Panc1 (cell line): ENCODE data around the gene TTYH2. TPM values are rescaled to one million over a fixed set of nuclear protein-coding genes. Genes with fewer than 3 reads are reported as not detected.

Experiments used
- ATAC-seq: fragments of 200-7000 bp; cut with Tn5 transposase; 2 replicates; pipeline ENCODE4 v1.9.1; 2020; ENCODE audit warnings: mild to moderate bottlenecking, moderate library complexity
- BruUV-seq: library from RNA; stranded (reverse); fragments of 400-500 nt; replicated peaks from 2 replicates; lab custom pipeline; 2021; lab: Mats Ljungman, UMichigan
- CTCF ChIA-PET: fragments of 300-600 bp; sonication (Branson Sonifier 250); formaldehyde crosslinking; loops from one replicate; lab custom pipeline; 2022; ENCODE audit warnings: antibody characterized with exemption; lab: Charles Lee
- POLR2A ChIA-PET: fragments of 300-600 bp; sonication (Branson Sonifier 250); formaldehyde crosslinking; loops from one replicate; lab custom pipeline; 2022; ENCODE audit warnings: antibody characterized with exemption; lab: Charles Lee
- DNase-seq: peaks from one replicate; pipeline ENCODE4 v3.0.0-alpha.2; 2010; ENCODE audit warnings: low read depth, low spot score
- H3K27ac ChIP-seq: 2 replicates; pipeline ENCODE4 v1.5.1; 2011; ENCODE audit warnings: mild to moderate bottlenecking, low read length, inconsistent platforms
- H3K27me3 ChIP-seq: fragments of 200-500 bp; sonication (Bioruptor generic); 2 replicates; pipeline ENCODE4 v1.6.0; 2014; ENCODE audit warnings: low read length, inconsistent platforms; ENCODE audit not compliant: control insufficient read depth, insufficient read depth
- H3K36me3 ChIP-seq: fragments of 200-500 bp; sonication (Bioruptor generic); 2 replicates; pipeline ENCODE4 v1.5.1; 2014; ENCODE audit warnings: inconsistent platforms, mild to moderate bottlenecking, low read length, moderate library complexity; ENCODE audit not compliant: control insufficient read depth, insufficient read depth
- H3K4me1 ChIP-seq: 2 replicates; pipeline ENCODE4 v1.5.1; 2011; ENCODE audit warnings: inconsistent platforms, mild to moderate bottlenecking, low read length, moderate library complexity; ENCODE audit not compliant: control insufficient read depth, insufficient read depth
- H3K4me3 ChIP-seq, 2 experiments: 2 replicates each; pipeline ENCODE4 v1.5.1; 2011 to 2012; ENCODE audit warnings: low read depth in 2 of 2, low read length in 2 of 2, mild to moderate bottlenecking in 2 of 2, inconsistent platforms in 1 of 2, moderate library complexity in 1 of 2
- H3K9me3 ChIP-seq: fragments of 200-500 bp; sonication (Bioruptor generic); 2 replicates; pipeline ENCODE4 v1.5.1; 2014; ENCODE audit warnings: low read depth, mild to moderate bottlenecking, inconsistent platforms, low read length, moderate library complexity; ENCODE audit not compliant: control insufficient read depth, insufficient read depth
- CTCF ChIP-seq: fragments of 450-650 bp; IDR thresholded peaks from 2 replicates; pipeline ENCODE4 v1.5.1; 2017; ENCODE audit warnings: mild to moderate bottlenecking
- POLR2AphosphoS5 ChIP-seq: IDR thresholded peaks from 2 replicates; pipeline ENCODE4 v1.6.1; 2012; ENCODE audit warnings: mild to moderate bottlenecking, low read depth, low read length, moderate library complexity
- REST ChIP-seq, 2 experiments: IDR thresholded peaks; 2 replicates each; pipeline ENCODE4 v1.6.1; 2011 to 2012; ENCODE audit warnings: low read depth in 2 of 2, control low read depth in 1 of 2, low read length in 1 of 2, mild to moderate bottlenecking in 1 of 2, moderate library complexity in 1 of 2; ENCODE audit not compliant: insufficient read depth in 1 of 2
- SIN3A ChIP-seq: IDR thresholded peaks from 2 replicates; pipeline ENCODE4 v1.6.1; 2012; ENCODE audit warnings: low read depth, mild to moderate bottlenecking, low read length, moderate library complexity, borderline replicate concordance; ENCODE audit not compliant: insufficient read depth
- TCF7L2 ChIP-seq: IDR thresholded peaks from 2 replicates; pipeline ENCODE4 v1.6.1; 2011; ENCODE audit warnings: mild to moderate bottlenecking, low read depth, low read length, inconsistent platforms
- in situ Hi-C: cut with HindIII; loops from 2 replicates; pipeline ENCODE4 v1.10.0; 2016; ENCODE audit warnings: low sequenced_read_pairs, low pct_unique_long_range_greater_than_20kb
- intact Hi-C: fragments of 100-400 bp; cut with micrococcal nuclease; formaldehyde crosslinking; loops from one replicate; pipeline ENCODE4 v1.10.0; 2022; ENCODE audit not compliant: unreplicated experiment
- total RNA-seq: library from RNA; stranded (reverse); gene quantifications from one replicate; pipeline ENCODE4 v1.2.1, GENCODE V29; 2021; ENCODE audit not compliant: unreplicated experiment

Gene TTYH2
- total RNA-seq, 1 experiment from 2014 or later: 8.3 TPM

DNA sequence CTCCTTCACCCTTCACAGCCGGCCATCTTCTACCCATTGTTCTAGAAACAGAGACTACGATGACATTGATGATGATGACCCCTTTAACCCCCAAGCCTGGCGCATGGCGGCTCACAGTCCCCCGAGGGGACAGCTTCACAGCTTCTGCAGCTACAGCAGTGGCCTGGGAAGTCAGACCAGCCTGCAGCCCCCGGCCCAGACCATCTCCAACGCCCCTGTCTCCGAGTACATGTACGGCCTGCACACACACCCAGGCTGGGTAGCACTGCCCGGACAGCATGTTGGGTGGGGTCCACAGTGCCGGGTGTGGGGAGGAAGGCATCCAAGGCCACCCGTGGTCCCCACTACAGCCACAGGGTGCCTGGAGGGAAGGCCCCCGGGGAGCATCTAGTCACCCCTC, 39.7 kb downstream of the TTYH2 start:
- no TSS peak for BruUV-seq
- POLR2A ChIA-PET: no interaction called here
- TF ChIP-seq SIN3A (no peak), REST (IDR thresholded peaks at IDR 0.05; ENCODE audit: insufficient read depth in 1 of 2, low read depth in 2 of 2, low read length in 1 of 2) (no peak), TCF7L2 (no peak), POLR2AphosphoS5 (no peak), CTCF (no peak)
- in situ Hi-C loops (no loop called here), intact Hi-C loops (no loop called here)
- H3K36me3 ChIP-seq: no peaks in the 10 kb centered on the region
- no peak for ATAC-seq
- no peak for DNase-seq
- CTCF ChIA-PET: interaction anchor here (0.7 kb wide), 1 partner anchor 43 kb away, joined by 3 read pairs; no protein-coding TSS in a partner anchor
- H3K27me3 ChIP-seq: no peaks in the 10 kb centered on the region
- no peak overlapping the region for H3K27ac ChIP-seq
- no peak overlapping the region for H3K4me3 ChIP-seq
- H3K4me1 ChIP-seq: no peaks in the 10 kb centered on the region
- no peaks in the 10 kb centered on the region for H3K9me3 ChIP-seq

- in situ Hi-C loops: no loop called here
- POLR2A ChIA-PET: no interaction called here
- Histone ChIP-seq H3K4me3 (no peak overlapping the region), H3K9me3 (no peaks in the 10 kb centered on the region), H3K36me3 (no peaks in the 10 kb centered on the region), H3K4me1 (no peaks in the 10 kb centered on the region), H3K27ac (no peak overlapping the region), H3K27me3 (no peaks in the 10 kb centered on the region)
- BruUV-seq: no TSS peak
- intact Hi-C loops: no loop called here
- no peak for DNase-seq
- ATAC-seq: no peak
- CTCF ChIA-PET: no interaction called here
- TF ChIP-seq POLR2AphosphoS5 (no peak), CTCF (no peak), REST (IDR thresholded peaks at IDR 0.05; ENCODE audit: insufficient read depth in 1 of 2, low read depth in 2 of 2, low read length in 1 of 2) (no peak)
Measured at GRCh38 chr17:74257311-74257710, 43.9 kb downstream of the TTYH2 start.
